Liver (tissue), 9 donors: ENCODE results near the gene KMT5B. TPM values are rescaled to one million over a fixed set of nuclear protein-coding genes. Genes with fewer than 3 reads are reported as not detected.
A peak's percentile ranks its signal among the peaks of the same experiment; 100 is the strongest.

Source experiments
- DNase-seq: peaks from one replicate; pipeline ENCODE4 v3.0.0-alpha.2; 2017; ENCODE audit warnings: low spot score
- H3K27ac ChIP-seq, 2 donors: one replicate each; pipeline ENCODE4 v1.7.0; 2013; ENCODE audit warnings: inconsistent platforms in 2 of 2, low read length in 2 of 2, control low read depth in 1 of 2, low read depth in 1 of 2, mild to moderate bottlenecking in 1 of 2
- H3K27me3 ChIP-seq, 4 donors: one replicate each; pipeline versions ENCODE4 v1.6.1 to v1.7.0; 2013; ENCODE audit warnings: low read length in 3 of 4, inconsistent platforms in 1 of 4, mild to moderate bottlenecking in 1 of 4, moderate library complexity in 1 of 4; ENCODE audit not compliant: control insufficient read depth in 4 of 4, insufficient read depth in 4 of 4
- H3K36me3 ChIP-seq, 4 donors: one replicate each; pipeline versions ENCODE4 v1.6.1 to v1.7.0; 2013; ENCODE audit warnings: low read length in 3 of 4, mild to moderate bottlenecking in 3 of 4, low read depth in 1 of 4, moderate library complexity in 1 of 4; ENCODE audit not compliant: control insufficient read depth in 4 of 4, insufficient read depth in 3 of 4
- H3K4me1 ChIP-seq, 4 donors: one replicate each; pipeline versions ENCODE4 v1.6.1 to v1.7.0; 2013; ENCODE audit warnings: low read length in 3 of 4, mild to moderate bottlenecking in 3 of 4, moderate library complexity in 1 of 4; ENCODE audit not compliant: control insufficient read depth in 4 of 4, insufficient read depth in 4 of 4
- H3K4me3 ChIP-seq, 3 donors: one replicate each; pipeline versions ENCODE4 v1.6.1 to v1.7.0; 2013; ENCODE audit warnings: low read length in 3 of 3, control low read depth in 1 of 3, low read depth in 1 of 3, mild to moderate bottlenecking in 1 of 3
- H3K9ac ChIP-seq, 2 donors: one replicate each; pipeline ENCODE4 v1.7.0; 2013; ENCODE audit warnings: low read length in 2 of 2, mild to moderate bottlenecking in 2 of 2, moderate library complexity in 2 of 2, control low read depth in 1 of 2, low read depth in 1 of 2
- H3K9me3 ChIP-seq, 4 donors: one replicate each; pipeline versions ENCODE4 v1.6.1 to v1.7.0; 2013; ENCODE audit warnings: low read length in 3 of 4; ENCODE audit not compliant: control insufficient read depth in 4 of 4
- EGR1 ChIP-seq, 2 donors: IDR thresholded peaks; 2 replicates each; pipeline ENCODE4 v1.6.1; 2016 to 2018; ENCODE audit warnings: antibody characterized with exemption in 2 of 2, low read depth in 2 of 2
- FOXA1 ChIP-seq: IDR thresholded peaks from 2 replicates; pipeline ENCODE4 v1.6.1; 2016; ENCODE audit warnings: antibody characterized with exemption
- HNF4A ChIP-seq, 2 donors: conservative IDR thresholded peaks; 2 replicates each; pipeline ENCODE4 v1.6.1; 2016; ENCODE audit warnings: antibody characterized with exemption in 2 of 2, mild to moderate bottlenecking in 2 of 2
- HNF4G ChIP-seq: IDR thresholded peaks from 2 replicates; pipeline ENCODE4 v1.6.1; 2016; ENCODE audit warnings: antibody characterized with exemption
- JUND ChIP-seq, 2 donors: IDR thresholded peaks; 2 replicates each; pipeline ENCODE4 v1.6.1; 2016; ENCODE audit warnings: antibody characterized with exemption in 2 of 2
- NR2F2 ChIP-seq: IDR thresholded peaks from 2 replicates; pipeline ENCODE4 v1.6.1; 2016; ENCODE audit warnings: antibody characterized with exemption
- RAD21 ChIP-seq, 2 donors: IDR thresholded peaks; 2 replicates each; pipeline ENCODE4 v1.6.1; 2016; ENCODE audit warnings: antibody characterized with exemption in 2 of 2, mild to moderate bottlenecking in 2 of 2
- RXRA ChIP-seq, 2 donors: IDR thresholded peaks; 2 replicates each; pipeline ENCODE4 v1.6.1; 2017 to 2018; ENCODE audit warnings: antibody characterized with exemption in 2 of 2, mild to moderate bottlenecking in 1 of 2
- SP1 ChIP-seq: IDR thresholded peaks from 2 replicates; pipeline ENCODE4 v1.6.1; 2018; ENCODE audit warnings: antibody characterized with exemption, mild to moderate bottlenecking
- TAF1 ChIP-seq: conservative IDR thresholded peaks from 2 replicates; pipeline ENCODE4 v1.6.1; 2016; ENCODE audit warnings: antibody characterized with exemption, mild to moderate bottlenecking
- YY1 ChIP-seq: IDR thresholded peaks from 2 replicates; pipeline ENCODE4 v1.6.1; 2016; ENCODE audit warnings: antibody characterized with exemption, mild to moderate bottlenecking
- ZBTB33 ChIP-seq: IDR thresholded peaks from 2 replicates; pipeline ENCODE4 v1.6.1; 2016; ENCODE audit warnings: antibody characterized with exemption
- WGBS: extraction: QIAGEN DNeasy Blood & Tissue Kit; methylation state at CpG from one replicate; pipeline ENCODE4 v1.1.7; 2013; 5-methylcytosine and 5-hydroxymethylcytosine counted together
- polyA plus RNA-seq, 2 donors: library from polyadenylated mRNA; stranded (reverse) in 1 of 2; unstranded in 1 of 2; fragments of 200-250 nt in 1 of 2; fragments of >200 nt in 1 of 2; fragmentation: Nextera tagmentation in 1 of 2; extraction: Ambion mirVana in 1 of 2; gene quantifications; one replicate each; pipeline versions ENCODE4 v1.2.1 to v1.2.3, GENCODE V29; 2013 to 2015
- total RNA-seq, 2 donors: library from RNA; depleted of rRNA; stranded (reverse); fragments of >200 nt; gene quantifications; one replicate each; pipeline ENCODE4 v1.2.3, GENCODE V29; 2014
- TF ChIP-seq, protein P1 (sequence below): IDR thresholded peaks from 2 replicates; pipeline ENCODE4 v1.6.1; 2016; ENCODE audit warnings: antibody characterized with exemption
- donor health status: healthy.
- donor health status: healthy.
- donor health status: healthy.
- donor health status: healthy.
- donor health status: healthy.

KMT5B gene
- total and polyA plus RNA-seq, 4 donors, result 8.7 to 33.8 (median 14.8) TPM

DNA sequence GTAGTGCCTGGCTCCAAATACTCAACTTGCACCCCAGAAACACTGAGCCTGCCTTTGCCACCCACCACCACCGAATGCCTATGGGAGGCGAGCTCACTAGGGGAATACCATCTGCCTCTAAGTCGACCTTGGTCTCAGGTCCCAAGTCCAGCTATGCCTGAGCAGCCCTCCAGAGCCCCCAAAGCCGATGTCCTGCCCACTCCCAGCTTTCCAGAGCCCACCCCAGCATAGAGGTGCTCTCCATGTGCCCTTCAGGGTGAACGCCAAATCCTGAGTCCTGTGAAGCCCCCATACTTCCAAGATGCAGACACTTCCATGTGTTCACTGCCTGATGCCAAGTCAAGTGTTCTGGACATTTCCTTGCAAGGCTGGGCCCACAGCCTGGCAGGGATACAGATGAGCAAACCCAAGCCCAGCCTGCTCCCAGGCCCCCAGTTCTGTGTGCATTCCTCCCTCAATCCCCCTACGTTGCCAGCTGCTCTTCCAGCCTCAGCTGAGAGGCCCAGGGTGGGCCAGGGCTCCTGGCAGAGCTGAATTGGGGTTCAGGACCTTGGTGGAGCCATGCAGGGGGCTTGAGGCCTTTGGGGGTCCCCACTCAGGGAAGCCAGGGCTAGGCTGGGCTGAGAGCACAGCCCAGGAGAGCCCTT lies 2.6 kb upstream of the KMT5B start:
- Histone ChIP-seq H3K9me3 (no peaks in the 10 kb centered on the region), H3K27ac (no peak overlapping the region), H3K27me3 (no peaks in the 10 kb centered on the region), H3K4me3 (no peak overlapping the region), H3K36me3 (no peaks in the 10 kb centered on the region), H3K9ac (no peak overlapping the region), H3K4me1 (peaks cover 3 to 17% (median 15%) of the 10 kb centered on the region in 4 donors)
- WGBS, result 79% methylated on average over 6 of the region's 6 CpGs
- TF ChIP-seq RXRA (IDR thresholded peaks at IDR 0.05), result no peak
- TF ChIP-seq HNF4A (conservative IDR thresholded peaks at IDR 0.05), result peak; percentile 23 to 27
- DNase-seq, result no peak

- no peak overlapping the region for H3K4me3 ChIP-seq
- WGBS, result 76% methylated on average over 15 of the region's 15 CpGs
- no peaks in the 10 kb centered on the region for H3K27me3 ChIP-seq
- peaks cover 3 to 21% (median 19%) of the 10 kb centered on the region in 4 donors for H3K4me1 ChIP-seq
- no peak for DNase-seq
- TF ChIP-seq RAD21 (IDR thresholded peaks at IDR 0.05) (no peak), JUND (IDR thresholded peaks at IDR 0.05) (no peak), NR2F2 (no peak), EGR1 (IDR thresholded peaks at IDR 0.05; ENCODE audit: low read depth in 2 of 2) (no peak), SP1 (no peak), FOXA1 (no peak), ZBTB33 (no peak), HNF4G (no peak), YY1 (no peak)
- TF ChIP-seq, protein P1, sequence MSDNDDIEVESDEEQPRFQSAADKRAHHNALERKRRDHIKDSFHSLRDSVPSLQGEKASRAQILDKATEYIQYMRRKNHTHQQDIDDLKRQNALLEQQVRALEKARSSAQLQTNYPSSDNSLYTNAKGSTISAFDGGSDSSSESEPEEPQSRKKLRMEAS, result no peak
- no peak overlapping the region for H3K27ac ChIP-seq
- H3K9ac ChIP-seq, result no peak overlapping the region
- H3K9me3 ChIP-seq, result no peaks in the 10 kb centered on the region
- H3K36me3 ChIP-seq, result no peaks in the 10 kb centered on the region
These were observed 2.0 kb upstream of the KMT5B start for GRCh38 chr11:68215087-68215445.

- TF ChIP-seq JUND (IDR thresholded peaks at IDR 0.05) (no peak), EGR1 (IDR thresholded peaks at IDR 0.05; ENCODE audit: low read depth in 2 of 2) (no peak), TAF1 (no peak), FOXA1 (no peak), ZBTB33 (no peak)
- Histone ChIP-seq H3K4me3 (peak overlapping the region; percentile 53 to 96 (median 77)), H3K4me1 (peaks cover 7 to 26% (median 22%) of the 10 kb centered on the region in 4 donors), H3K27me3 (no peaks in the 10 kb centered on the region), H3K27ac (peak overlapping the region; percentile 97 to 99), H3K9me3 (no peaks in the 10 kb centered on the region), H3K36me3 (no peaks in the 10 kb centered on the region), H3K9ac (peak overlapping the region; percentile 42 to 63)
- no peak for DNase-seq
- 19% methylated on average over 58 of the region's 58 CpGs for WGBS
These were observed 1.3 kb upstream of the KMT5B start for GRCh38 chr11:68214173-68215086.
